Activated T-helper 17 cell treated with anti-CD3 and anti-CD28 coated beads, Interleukin-2, amount 50 U/mL, for 72 hours (primary cell): ENCODE data around the gene APPL2. TPM values are rescaled to one million over a fixed set of nuclear protein-coding genes. Genes with fewer than 3 reads are reported as not detected.

Source experiments
- ATAC-seq: fragments of 150-1000 bp; cut with Tn5 transposase; replicated peaks from 2 replicates; pipeline ENCODE4 v1.10.0; 2021; ENCODE audit warnings: mild to moderate bottlenecking, moderate library complexity
- H3K27ac Mint-ChIP-seq: one replicate; pipeline ENCODE4 v1.8.0; 2022; ENCODE audit warnings: mixed read lengths
- H3K27me3 Mint-ChIP-seq: one replicate; pipeline ENCODE4 v1.8.0; 2022; ENCODE audit warnings: mixed read lengths
- H3K36me3 Mint-ChIP-seq: one replicate; pipeline ENCODE4 v1.8.0; 2022; ENCODE audit warnings: low read depth, mild to moderate bottlenecking, mixed read lengths
- H3K4me1 Mint-ChIP-seq: one replicate; pipeline ENCODE4 v1.8.0; 2022; ENCODE audit warnings: mixed read lengths
- H3K4me3 Mint-ChIP-seq: one replicate; pipeline ENCODE4 v1.8.0; 2022; ENCODE audit warnings: mild to moderate bottlenecking, mixed read lengths
- H3K9me3 Mint-ChIP-seq: one replicate; pipeline ENCODE4 v1.8.0; 2022; ENCODE audit warnings: mixed read lengths
- total RNA-seq, 2 donors: library from RNA; stranded (reverse); gene quantifications; one replicate each; pipeline ENCODE4 v1.2.3, GENCODE V29; 2022

The APPL2 gene
- total RNA-seq, 2 donors from 2014 or later = 16.7 to 23.5 TPM

GRCh38 chr12:105237666-105238065 is 1.7 kb upstream of the APPL2 start:
- no peaks in the 10 kb centered on the region for H3K27me3 Mint-ChIP-seq
- H3K27ac Mint-ChIP-seq = no peak overlapping the region
- no peak for ATAC-seq

GRCh38 chr12:105235281-105235731 is 668 bp downstream of the APPL2 start:
- Mint-ChIP-seq H3K4me3 (peak overlapping the region; percentile 93), H3K27ac (peak overlapping the region; percentile 88), H3K36me3 (peaks cover 16% of the 10 kb centered on the region), H3K27me3 (no peaks in the 10 kb centered on the region), H3K4me1 (peaks cover 26% of the 10 kb centered on the region), H3K9me3 (no peaks in the 10 kb centered on the region)
- ATAC-seq = peak; percentile 51

More at GRCh38 chr12:105237666-105238065, 1.7 kb upstream of the APPL2 start:
- Mint-ChIP-seq H3K36me3 (no peaks in the 10 kb centered on the region), H3K4me1 (peaks cover 26% of the 10 kb centered on the region), H3K4me3 (no peak overlapping the region), H3K9me3 (no peaks in the 10 kb centered on the region)

- Mint-ChIP-seq H3K4me3 (peak overlapping the region; percentile 93), H3K27ac (peak overlapping the region; percentile 88), H3K36me3 (peaks cover 19% of the 10 kb centered on the region), H3K27me3 (no peaks in the 10 kb centered on the region), H3K4me1 (peaks cover 30% of the 10 kb centered on the region), H3K9me3 (no peaks in the 10 kb centered on the region)
- no peak for ATAC-seq
These were observed 1.8 kb downstream of the APPL2 start for GRCh38 chr12:105234197-105234596.

GRCh38 chr12:105233041-105233905 is 2.7 kb downstream of the APPL2 start:
- Mint-ChIP-seq H3K9me3 (no peaks in the 10 kb centered on the region), H3K36me3 (peaks cover 28% of the 10 kb centered on the region), H3K27ac (peak overlapping the region; percentile 88), H3K4me3 (peak overlapping the region; percentile 93), H3K4me1 (peaks cover 30% of the 10 kb centered on the region), H3K27me3 (no peaks in the 10 kb centered on the region)
- no peak for ATAC-seq

GRCh38 chr12:105231396-105231795 is 4.6 kb downstream of the APPL2 start:
- H3K4me1 Mint-ChIP-seq = peaks cover 40% of the 10 kb centered on the region
- no peaks in the 10 kb centered on the region for H3K9me3 Mint-ChIP-seq
- ATAC-seq = no peak
- H3K27me3 Mint-ChIP-seq = no peaks in the 10 kb centered on the region
- H3K36me3 Mint-ChIP-seq = peaks cover 43% of the 10 kb centered on the region
- no peak overlapping the region for H3K27ac Mint-ChIP-seq
- no peak overlapping the region for H3K4me3 Mint-ChIP-seq

- no peak overlapping the region for H3K4me3 Mint-ChIP-seq
- ATAC-seq = peak; percentile 22
- H3K9me3 Mint-ChIP-seq = no peaks in the 10 kb centered on the region
- H3K27ac Mint-ChIP-seq = no peak overlapping the region
- peaks cover 30% of the 10 kb centered on the region for H3K4me1 Mint-ChIP-seq
- no peaks in the 10 kb centered on the region for H3K27me3 Mint-ChIP-seq
- H3K36me3 Mint-ChIP-seq = peaks cover 63% of the 10 kb centered on the region
These were observed 6.6 kb downstream of the APPL2 start for GRCh38 chr12:105229371-105229770.

GRCh38 chr12:105228966-105229365 is 7.0 kb downstream of the APPL2 start:
- H3K36me3 Mint-ChIP-seq = peaks cover 64% of the 10 kb centered on the region
- peak overlapping the region; percentile 44 for H3K4me3 Mint-ChIP-seq
- peak overlapping the region; percentile 81 for H3K27ac Mint-ChIP-seq
- no peaks in the 10 kb centered on the region for H3K9me3 Mint-ChIP-seq
- H3K27me3 Mint-ChIP-seq = no peaks in the 10 kb centered on the region
- no peak for ATAC-seq
- H3K4me1 Mint-ChIP-seq = peaks cover 26% of the 10 kb centered on the region

- H3K36me3 Mint-ChIP-seq = peaks cover 64% of the 10 kb centered on the region
- H3K9me3 Mint-ChIP-seq = no peaks in the 10 kb centered on the region
- peak; percentile 82 for ATAC-seq
- peak overlapping the region; percentile 81 for H3K27ac Mint-ChIP-seq
- H3K27me3 Mint-ChIP-seq = no peaks in the 10 kb centered on the region
- peak overlapping the region; percentile 44 for H3K4me3 Mint-ChIP-seq
- H3K4me1 Mint-ChIP-seq = peaks cover 21% of the 10 kb centered on the region
These were observed 7.5 kb downstream of the APPL2 start for GRCh38 chr12:105228494-105228893.

- Mint-ChIP-seq H3K27ac (peak overlapping the region; percentile 81), H3K27me3 (no peaks in the 10 kb centered on the region), H3K9me3 (no peaks in the 10 kb centered on the region), H3K4me1 (peaks cover 15% of the 10 kb centered on the region), H3K4me3 (peak overlapping the region; percentile 44), H3K36me3 (peaks cover 70% of the 10 kb centered on the region)
- ATAC-seq = peak; percentile 75
These were observed 8.1 kb downstream of the APPL2 start for GRCh38 chr12:105227879-105228278.

- H3K27me3 Mint-ChIP-seq = no peaks in the 10 kb centered on the region
- no peaks in the 10 kb centered on the region for H3K9me3 Mint-ChIP-seq
- ATAC-seq = no peak
- H3K4me3 Mint-ChIP-seq = peak overlapping the region; percentile 9
- H3K4me1 Mint-ChIP-seq = peaks cover 15% of the 10 kb centered on the region
- peaks cover 77% of the 10 kb centered on the region for H3K36me3 Mint-ChIP-seq
- no peak overlapping the region for H3K27ac Mint-ChIP-seq
These were observed 9.8 kb downstream of the APPL2 start for GRCh38 chr12:105226219-105226618.

GRCh38 chr12:105225505-105226015 is 10.4 kb downstream of the APPL2 start:
- H3K36me3 Mint-ChIP-seq = peaks cover 77% of the 10 kb centered on the region
- ATAC-seq = no peak
- no peak overlapping the region for H3K27ac Mint-ChIP-seq
- no peaks in the 10 kb centered on the region for H3K27me3 Mint-ChIP-seq
- peaks cover 15% of the 10 kb centered on the region for H3K4me1 Mint-ChIP-seq
- no peak overlapping the region for H3K4me3 Mint-ChIP-seq
- no peaks in the 10 kb centered on the region for H3K9me3 Mint-ChIP-seq

- Mint-ChIP-seq H3K36me3 (peaks cover 81% of the 10 kb centered on the region), H3K4me3 (no peak overlapping the region), H3K27ac (peak overlapping the region; percentile 50), H3K27me3 (no peaks in the 10 kb centered on the region), H3K4me1 (peaks cover 12% of the 10 kb centered on the region), H3K9me3 (no peaks in the 10 kb centered on the region)
- ATAC-seq = no peak
These were observed 11.6 kb downstream of the APPL2 start for GRCh38 chr12:105224399-105224798.

GRCh38 chr12:105223884-105224283 is 12.1 kb downstream of the APPL2 start:
- H3K27ac Mint-ChIP-seq = no peak overlapping the region
- H3K36me3 Mint-ChIP-seq = peaks cover 81% of the 10 kb centered on the region
- no peaks in the 10 kb centered on the region for H3K9me3 Mint-ChIP-seq
- H3K27me3 Mint-ChIP-seq = no peaks in the 10 kb centered on the region
- H3K4me1 Mint-ChIP-seq = peaks cover 10% of the 10 kb centered on the region
- ATAC-seq = no peak
- no peak overlapping the region for H3K4me3 Mint-ChIP-seq

GRCh38 chr12:105223352-105223845 is 12.6 kb downstream of the APPL2 start:
- no peak for ATAC-seq
- H3K4me1 Mint-ChIP-seq = peaks cover 10% of the 10 kb centered on the region
- H3K9me3 Mint-ChIP-seq = no peaks in the 10 kb centered on the region
- H3K27me3 Mint-ChIP-seq = no peaks in the 10 kb centered on the region
- peaks cover 80% of the 10 kb centered on the region for H3K36me3 Mint-ChIP-seq
- H3K27ac Mint-ChIP-seq = no peak overlapping the region
- H3K4me3 Mint-ChIP-seq = no peak overlapping the region
